HepG2 (cell line): ENCODE data around the gene ANKRD61. TPM values are rescaled to one million over a fixed set of nuclear protein-coding genes. Genes with fewer than 3 reads are reported as not detected.
A peak's percentile ranks its signal among the peaks of the same experiment; 100 is the strongest.

Source experiments
- AGO2 ChIP-seq: fragments of 200-400 bp; formaldehyde crosslinking; optimal IDR thresholded peaks from 2 replicates; pipeline ENCODE3; 2017; ENCODE audit warnings: mild to moderate bottlenecking, low read depth, low read length, moderate library complexity
- CEBPG ChIP-seq: IDR thresholded peaks from 2 replicates; pipeline ENCODE4 v1.6.1; 2016
- ESRRA ChIP-seq: sonication (generic); formaldehyde crosslinking; IDR thresholded peaks from 2 replicates; pipeline ENCODE4 v1.5.1; 2020; ENCODE audit warnings: mild to moderate bottlenecking, low read depth, missing genetic modification reagents
- FOXC1 ChIP-seq: sonication (generic); formaldehyde crosslinking; IDR thresholded peaks from 2 replicates; pipeline ENCODE4 v1.8.0; 2022; ENCODE audit warnings: mild to moderate bottlenecking, missing genetic modification reagents, borderline replicate concordance
- GATAD2A ChIP-seq: IDR thresholded peaks from 2 replicates; pipeline ENCODE4 v1.6.1; 2016
- KLF15 ChIP-seq: sonication (generic); formaldehyde crosslinking; IDR thresholded peaks from 2 replicates; pipeline ENCODE4 v1.8.1; 2023; ENCODE audit warnings: borderline replicate concordance, mild to moderate bottlenecking, inconsistent platforms, missing genetic modification reagents, mixed read lengths
- NR0B2 ChIP-seq: sonication (generic); formaldehyde crosslinking; IDR thresholded peaks from 2 replicates; pipeline ENCODE4 v1.4.0; 2020; ENCODE audit warnings: mild to moderate bottlenecking, missing genetic modification reagents
- U2AF1 ChIP-seq: fragments of 200-400 bp; formaldehyde crosslinking; optimal IDR thresholded peaks from 2 replicates; pipeline ENCODE3; 2017; ENCODE audit warnings: mild to moderate bottlenecking, low read depth, low read length
- YY1 ChIP-seq: IDR thresholded peaks from 2 replicates; pipeline ENCODE4 v1.6.1; 2011; ENCODE audit warnings: low read length, low read depth, moderate library complexity, mild to moderate bottlenecking; ENCODE audit not compliant: insufficient read depth, insufficient replicate concordance
- ZBTB33 ChIP-seq: sonication (generic); formaldehyde crosslinking; IDR thresholded peaks from 2 replicates; pipeline ENCODE4 v1.4.0; 2020; ENCODE audit warnings: missing genetic modification reagents
- ZFP91 ChIP-seq: sonication (generic); formaldehyde crosslinking; IDR thresholded peaks from 2 replicates; pipeline ENCODE4 v1.9.0; 2022; ENCODE audit warnings: missing genetic modification reagents, mild to moderate bottlenecking, borderline replicate concordance
- ZNF878 ChIP-seq: sonication (generic); formaldehyde crosslinking; IDR thresholded peaks from 2 replicates; pipeline ENCODE4 v1.8.1; 2023; ENCODE audit warnings: mild to moderate bottlenecking, missing genetic modification reagents, moderate library complexity
- ZNF879 ChIP-seq: sonication (generic); formaldehyde crosslinking; IDR thresholded peaks from 2 replicates; pipeline ENCODE4 v1.8.1; 2023; ENCODE audit warnings: missing genetic modification reagents
- polyA plus RNA-seq, 8 experiments: library from polyadenylated mRNA; depleted of rRNA in 3 of 8; stranded (reverse) in 7 of 8; unstranded in 1 of 8; fragments of >200 nt; fragmentation: Illumina TruSeq in 4 of 8; extraction: Trizol in 4 of 8; gene quantifications; 2 replicates each; pipeline versions ENCODE4 v1.2.1 to v1.2.3, GENCODE V29; 2011 to 2016; ENCODE audit warnings: low read depth in 4 of 8, missing spikeins in 1 of 8, mixed read lengths in 1 of 8; ENCODE audit not compliant: insufficient read depth in 1 of 8
- total RNA-seq, 5 experiments: library from RNA; depleted of rRNA; stranded (reverse); fragments of >200 nt; fragmentation: Illumina TruSeq; extraction: Trizol; gene quantifications; 2 replicates each; pipeline ENCODE4 v1.2.3, GENCODE V29; 2016; ENCODE audit warnings: low read depth in 1 of 5
- TF ChIP-seq, protein P1 (sequence below): IDR thresholded peaks from 2 replicates; pipeline ENCODE4 v1.6.1; 2012; ENCODE audit warnings: low read depth, low read length, improper control_type of control experiment
- TF ChIP-seq, protein P2 (sequence below): sonication (generic); formaldehyde crosslinking; IDR thresholded peaks from 2 replicates; pipeline ENCODE4 v1.4.0; 2020; ENCODE audit warnings: mild to moderate bottlenecking, low read depth, missing genetic modification reagents
- TF ChIP-seq, protein P3 (sequence below): sonication (generic); formaldehyde crosslinking; IDR thresholded peaks from 2 replicates; pipeline ENCODE4 v1.8.1; 2023; ENCODE audit warnings: mild to moderate bottlenecking, moderate library complexity, missing genetic modification reagents

Gene ANKRD61
- total and polyA plus RNA-seq, 2 of the 13 experiments (the other 11 are each of a cell fraction or from before 2014, with no cell fraction given), result 0.13 TPM; not detected in 1

GRCh38 chr7:6015917-6016652 lies 15.1 kb upstream of the ANKRD61 start (continued):
- TF ChIP-seq ZBTB33 (CRISPR knock-in tag), result peak; percentile 60; the same call in 1 of the 2 replicates
- TF ChIP-seq, protein P1, sequence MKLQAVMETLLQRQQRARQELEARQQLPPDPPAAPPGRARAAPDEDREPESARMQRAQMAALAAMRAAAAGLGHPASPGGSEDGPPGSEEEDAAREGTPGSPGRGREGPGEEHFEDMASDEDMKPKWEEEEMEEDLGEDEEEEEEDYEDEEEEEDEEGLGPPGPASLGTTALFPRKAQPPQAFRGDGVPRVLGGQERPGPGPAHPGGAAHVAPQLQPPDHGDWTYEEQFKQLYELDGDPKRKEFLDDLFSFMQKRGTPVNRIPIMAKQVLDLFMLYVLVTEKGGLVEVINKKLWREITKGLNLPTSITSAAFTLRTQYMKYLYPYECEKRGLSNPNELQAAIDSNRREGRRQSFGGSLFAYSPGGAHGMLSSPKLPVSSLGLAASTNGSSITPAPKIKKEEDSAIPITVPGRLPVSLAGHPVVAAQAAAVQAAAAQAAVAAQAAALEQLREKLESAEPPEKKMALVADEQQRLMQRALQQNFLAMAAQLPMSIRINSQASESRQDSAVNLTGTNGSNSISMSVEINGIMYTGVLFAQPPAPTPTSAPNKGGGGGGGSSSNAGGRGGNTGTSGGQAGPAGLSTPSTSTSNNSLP, result no peak
- TF ChIP-seq U2AF1, result no peak
- peak; percentile 36; the same call in 1 of the 2 replicates for TF ChIP-seq CEBPG (CRISPR knock-in tag)
- TF ChIP-seq GATAD2A (CRISPR knock-in tag), result peak; percentile 58; the same call in 1 of the 2 replicates
- TF ChIP-seq, protein P2, sequence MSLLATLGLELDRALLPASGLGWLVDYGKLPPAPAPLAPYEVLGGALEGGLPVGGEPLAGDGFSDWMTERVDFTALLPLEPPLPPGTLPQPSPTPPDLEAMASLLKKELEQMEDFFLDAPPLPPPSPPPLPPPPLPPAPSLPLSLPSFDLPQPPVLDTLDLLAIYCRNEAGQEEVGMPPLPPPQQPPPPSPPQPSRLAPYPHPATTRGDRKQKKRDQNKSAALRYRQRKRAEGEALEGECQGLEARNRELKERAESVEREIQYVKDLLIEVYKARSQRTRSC, result no peak
- TF ChIP-seq ZFP91 (CRISPR knock-in tag), result no peak
- no peak for TF ChIP-seq KLF15 (CRISPR knock-in tag)
- no peak for TF ChIP-seq ZNF879 (CRISPR knock-in tag)
- peak; percentile 25 for TF ChIP-seq AGO2
- TF ChIP-seq FOXC1 (CRISPR knock-in tag), result peak; percentile 23; the same call in 1 of the 2 replicates
- no peak for TF ChIP-seq NR0B2 (CRISPR knock-in tag)
- no peak for TF ChIP-seq YY1
- TF ChIP-seq ZNF878, result 0 out of 2 replicates have a peak, but pooled peaks have one; percentile 27
- TF ChIP-seq ESRRA (CRISPR knock-in tag), result no peak
- TF ChIP-seq, protein P3, sequence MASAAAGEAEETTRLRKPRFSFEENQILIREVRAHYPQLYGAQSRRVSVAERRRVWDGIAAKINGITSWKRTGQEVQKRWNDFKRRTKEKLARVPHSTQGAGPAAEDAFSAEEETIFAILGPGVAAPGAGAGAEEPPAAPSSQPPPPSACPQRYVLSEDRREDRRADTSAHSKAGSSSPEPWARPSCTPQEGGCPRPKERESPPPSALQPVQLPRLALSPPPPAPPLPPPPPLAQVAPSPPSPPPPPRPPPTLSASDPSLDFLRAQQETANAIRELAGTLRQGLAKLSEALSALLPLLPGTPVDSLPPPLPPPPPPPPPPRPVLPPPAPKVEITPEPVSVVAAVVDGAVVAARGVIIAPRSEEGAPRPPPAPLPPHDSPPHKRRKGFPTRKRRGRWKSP, result peak; percentile 31; the same call in 1 of the 2 replicates
- TF ChIP-seq, all 625 proteins: peak for 16
